ENCODE measurements around the gene RGL2. TPM values are rescaled to one million over a fixed set of nuclear protein-coding genes. Genes with fewer than 3 reads are reported as not detected.

Gene RGL2
- total RNA-seq, 1 donor from 2014 or later = 42.3 TPM

DNA sequence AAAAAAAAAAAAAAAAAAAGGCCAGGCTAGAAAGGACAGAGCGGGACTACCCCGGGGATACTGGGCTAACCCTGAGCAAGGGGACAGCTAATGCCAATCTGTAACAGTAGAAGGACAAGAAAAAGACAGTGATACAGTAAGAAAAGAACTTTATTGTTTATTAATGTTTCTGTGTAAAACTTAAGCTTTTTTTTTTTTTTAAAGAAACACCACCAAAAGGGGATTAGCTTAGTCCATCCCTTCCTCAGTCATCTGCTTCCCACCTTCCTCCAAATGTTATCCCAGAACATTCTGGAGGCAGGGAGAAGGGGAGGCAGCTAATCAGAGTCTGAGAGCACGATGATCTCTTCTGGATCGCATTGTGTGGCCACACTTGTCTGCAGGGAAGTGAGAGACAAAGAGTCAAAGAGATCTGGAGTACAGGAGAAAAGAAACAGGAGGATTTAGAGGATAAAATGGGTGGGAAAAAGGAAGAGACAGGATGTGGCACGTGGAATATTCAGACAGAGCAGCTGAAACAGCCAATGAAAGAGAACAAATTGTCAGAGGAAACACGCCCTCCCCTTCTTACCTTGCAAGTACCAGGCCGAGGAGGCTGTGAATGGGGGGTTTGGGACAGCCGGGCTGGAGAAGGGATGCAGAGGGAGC lies 19.8 kb upstream of the RGL2 start:
- DNase-seq (ENCODE audit: low read depth) = no peak
- Histone ChIP-seq H3K4me3 (ENCODE audit: low read depth, low read length) (peak overlapping the region; percentile 55), H3K36me3 (ENCODE audit: control insufficient read depth, insufficient read depth, low read length) (peaks cover 8% of the 10 kb centered on the region), H3K27me3 (ENCODE audit: control insufficient read depth, insufficient read depth, low read length) (no peaks in the 10 kb centered on the region)
- TF ChIP-seq, protein P1, sequence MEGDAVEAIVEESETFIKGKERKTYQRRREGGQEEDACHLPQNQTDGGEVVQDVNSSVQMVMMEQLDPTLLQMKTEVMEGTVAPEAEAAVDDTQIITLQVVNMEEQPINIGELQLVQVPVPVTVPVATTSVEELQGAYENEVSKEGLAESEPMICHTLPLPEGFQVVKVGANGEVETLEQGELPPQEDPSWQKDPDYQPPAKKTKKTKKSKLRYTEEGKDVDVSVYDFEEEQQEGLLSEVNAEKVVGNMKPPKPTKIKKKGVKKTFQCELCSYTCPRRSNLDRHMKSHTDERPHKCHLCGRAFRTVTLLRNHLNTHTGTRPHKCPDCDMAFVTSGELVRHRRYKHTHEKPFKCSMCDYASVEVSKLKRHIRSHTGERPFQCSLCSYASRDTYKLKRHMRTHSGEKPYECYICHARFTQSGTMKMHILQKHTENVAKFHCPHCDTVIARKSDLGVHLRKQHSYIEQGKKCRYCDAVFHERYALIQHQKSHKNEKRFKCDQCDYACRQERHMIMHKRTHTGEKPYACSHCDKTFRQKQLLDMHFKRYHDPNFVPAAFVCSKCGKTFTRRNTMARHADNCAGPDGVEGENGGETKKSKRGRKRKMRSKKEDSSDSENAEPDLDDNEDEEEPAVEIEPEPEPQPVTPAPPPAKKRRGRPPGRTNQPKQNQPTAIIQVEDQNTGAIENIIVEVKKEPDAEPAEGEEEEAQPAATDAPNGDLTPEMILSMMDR (IDR thresholded peaks at IDR 0.05; ENCODE audit: insufficient read depth, low read length, poor library complexity, severe bottlenecking) = no peak

DNA sequence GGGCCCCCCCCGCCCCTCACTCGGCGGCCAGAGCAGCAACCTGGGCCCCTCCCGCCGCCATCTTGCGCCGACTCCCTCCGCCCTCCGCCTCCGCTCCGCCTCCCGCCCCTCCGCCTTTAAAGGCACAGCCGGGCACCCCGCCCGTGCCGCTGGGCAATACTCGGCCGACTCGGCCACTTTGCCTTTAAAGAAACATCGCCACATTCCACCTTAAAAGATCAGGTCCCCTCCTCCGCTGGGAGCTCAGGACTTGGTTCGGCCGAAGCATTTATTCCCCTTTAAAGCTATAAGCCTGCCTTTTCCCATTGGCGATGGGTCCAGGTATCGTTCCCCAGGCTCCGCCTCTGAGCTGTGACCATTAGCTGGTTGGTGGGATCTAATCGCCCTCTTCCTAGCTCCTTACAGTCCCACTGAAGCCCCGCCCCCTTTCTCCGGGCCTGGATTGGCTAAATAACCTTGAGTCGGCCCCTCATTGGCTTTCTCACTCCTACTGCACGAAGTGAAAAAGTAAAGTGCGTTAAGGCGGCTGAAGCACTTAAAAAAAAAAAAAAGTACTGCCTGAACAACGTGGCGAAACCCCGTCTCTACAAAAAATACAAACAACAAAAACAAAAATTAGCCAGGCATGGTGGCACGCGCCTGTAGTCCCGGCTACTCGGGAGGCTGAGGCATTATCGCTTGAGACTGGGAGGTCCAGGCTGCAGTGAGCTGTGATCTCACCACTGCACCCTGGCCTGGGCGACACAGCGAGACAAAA lies 19.1 kb upstream of the RGL2 start, which contains the start of gene ZBTB22:
Gene ZBTB22, minus strand, starts transcription at position 76 of the 757 bp plus-strand sequence. CDS start 828 bp downstream, outside the sequence.
- peak; percentile 96 for DNase-seq (ENCODE audit: low read depth)
- TF ChIP-seq, protein P1 (IDR thresholded peaks at IDR 0.05; ENCODE audit: insufficient read depth, low read length, poor library complexity, severe bottlenecking) = no peak
- Histone ChIP-seq H3K36me3 (ENCODE audit: control insufficient read depth, insufficient read depth, low read length) (peaks cover 8% of the 10 kb centered on the region), H3K4me3 (ENCODE audit: low read depth, low read length) (peak within 1 kb of the TSS; percentile 55), H3K27me3 (ENCODE audit: control insufficient read depth, insufficient read depth, low read length) (no peaks in the 10 kb centered on the region)

DNA sequence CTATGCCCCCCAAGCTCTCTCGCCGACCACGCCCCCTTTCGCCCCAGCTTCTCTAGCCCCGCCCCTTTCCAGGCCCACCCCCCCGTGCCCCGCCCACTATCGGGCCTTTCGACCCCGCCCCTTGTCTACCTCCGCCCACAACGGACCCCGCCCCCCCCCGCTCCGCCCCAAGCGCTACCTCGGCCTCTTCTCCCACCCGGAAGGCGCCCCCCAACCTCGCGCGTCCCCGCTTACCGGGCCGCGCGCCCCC lies 18.6 kb upstream of the RGL2 start:
- no peak for DNase-seq (ENCODE audit: low read depth)
- no peaks in the 10 kb centered on the region for H3K27me3 ChIP-seq (ENCODE audit: control insufficient read depth, insufficient read depth, low read length)
- TF ChIP-seq, protein P1 (IDR thresholded peaks at IDR 0.05; ENCODE audit: insufficient read depth, low read length, poor library complexity, severe bottlenecking) = no peak
- H3K4me3 ChIP-seq (ENCODE audit: low read depth, low read length) = peak overlapping the region; percentile 55
- peaks cover 8% of the 10 kb centered on the region for H3K36me3 ChIP-seq (ENCODE audit: control insufficient read depth, insufficient read depth, low read length)

DNA sequence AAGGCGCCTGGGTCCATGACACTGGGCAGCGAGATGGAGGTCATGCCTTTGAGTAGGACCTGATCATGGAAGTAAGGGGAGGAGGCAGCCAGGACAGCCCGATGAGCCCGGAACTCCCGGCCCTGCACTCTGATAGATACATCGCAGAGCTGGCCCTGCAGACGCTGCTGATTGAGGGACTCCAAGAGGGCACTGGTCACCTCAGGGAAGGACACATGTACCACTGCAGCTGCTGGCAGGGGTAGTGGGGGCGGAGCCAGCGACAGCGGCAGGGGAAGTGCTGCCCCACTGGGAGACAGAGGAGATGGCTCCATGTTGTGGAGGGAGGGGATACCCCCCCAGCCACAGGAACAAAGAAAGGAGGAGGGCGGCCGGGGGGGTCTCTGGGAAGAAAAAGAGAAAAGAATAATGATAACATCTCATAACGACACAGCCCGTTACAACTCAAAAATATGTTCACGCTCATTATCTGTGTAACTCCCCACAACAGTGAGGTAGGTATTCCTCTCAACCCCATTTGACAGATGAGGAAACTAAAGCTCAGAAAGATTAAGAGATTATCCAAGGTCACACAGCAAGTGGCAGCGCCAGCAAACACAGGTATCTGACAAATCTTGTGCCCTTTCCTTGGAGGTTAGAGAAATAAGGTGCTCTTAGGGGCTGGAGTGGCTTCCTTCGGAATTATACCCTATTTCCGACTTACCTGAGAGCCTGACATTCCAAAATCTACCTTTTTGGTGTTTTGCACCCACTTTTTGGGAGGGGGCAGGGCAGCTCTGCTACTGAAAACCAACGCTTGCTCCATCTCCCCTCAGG lies 18.1 kb upstream of the RGL2 start:
- no peak for DNase-seq (ENCODE audit: low read depth)
- peak overlapping the region; percentile 55 for H3K4me3 ChIP-seq (ENCODE audit: low read depth, low read length)
- no peaks in the 10 kb centered on the region for H3K27me3 ChIP-seq (ENCODE audit: control insufficient read depth, insufficient read depth, low read length)
- TF ChIP-seq, protein P1 (IDR thresholded peaks at IDR 0.05; ENCODE audit: insufficient read depth, low read length, poor library complexity, severe bottlenecking) = no peak
- peaks cover 8% of the 10 kb centered on the region for H3K36me3 ChIP-seq (ENCODE audit: control insufficient read depth, insufficient read depth, low read length)

DNA sequence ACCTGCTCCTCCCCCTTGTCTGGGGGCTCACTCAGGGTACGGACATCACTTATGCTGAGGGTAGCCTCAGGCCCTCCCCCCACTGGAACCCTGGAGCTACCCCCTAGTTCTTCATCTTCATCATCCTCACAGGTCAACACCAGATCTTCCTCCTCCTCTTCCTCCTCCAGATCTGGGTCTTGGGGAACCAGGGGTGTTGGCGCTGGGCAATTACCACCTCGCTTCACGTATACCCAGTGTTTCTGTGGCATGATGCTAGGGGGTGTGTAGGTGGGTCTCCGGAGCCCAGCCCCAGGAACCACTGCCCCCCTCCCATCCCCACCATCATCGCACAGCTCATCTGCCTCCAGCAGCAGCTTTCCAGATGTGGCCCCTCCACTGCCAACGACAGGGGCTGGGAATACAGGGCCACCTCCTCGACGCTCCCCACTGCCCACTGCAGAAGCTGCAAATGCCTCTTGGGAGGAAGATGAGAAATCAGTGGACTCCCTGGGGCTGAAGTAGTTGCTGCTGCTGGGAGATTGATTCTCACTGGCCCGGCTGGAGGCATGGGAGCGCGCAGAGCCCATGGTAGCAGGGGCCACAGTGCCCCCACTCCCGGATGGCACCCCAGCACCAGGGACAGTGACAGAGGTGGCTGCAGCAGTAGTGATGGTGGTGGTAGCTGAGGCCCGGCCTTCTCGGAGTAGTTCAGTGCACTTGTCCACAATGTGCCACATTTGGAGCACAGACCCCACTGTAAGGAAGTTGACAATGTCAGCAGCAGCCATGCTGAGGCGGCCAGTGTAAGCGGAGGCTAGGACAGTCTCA lies 17.3 kb upstream of the RGL2 start:
- Histone ChIP-seq H3K36me3 (ENCODE audit: control insufficient read depth, insufficient read depth, low read length) (peaks cover 8% of the 10 kb centered on the region), H3K4me3 (ENCODE audit: low read depth, low read length) (no peak overlapping the region), H3K27me3 (ENCODE audit: control insufficient read depth, insufficient read depth, low read length) (no peaks in the 10 kb centered on the region)
- TF ChIP-seq, protein P1 (IDR thresholded peaks at IDR 0.05; ENCODE audit: insufficient read depth, low read length, poor library complexity, severe bottlenecking) = no peak
- DNase-seq (ENCODE audit: low read depth) = no peak
